ENCODE data around the gene DNAH3.

The DNAH3 gene

GRCh38 chr16:21037736-21038135 is 112.9 kb downstream of the DNAH3 start:
- Histone ChIP-seq H3K36me3 (ENCODE audit: insufficient read depth, low read length) (no peaks in the 10 kb centered on the region), H3K27ac (ENCODE audit: low read depth, low read length) (no peak overlapping the region), H3K4me1 (ENCODE audit: control insufficient read depth, insufficient read depth, low read length, unreplicated experiment) (no peaks in the 10 kb centered on the region), H2AFZ (ENCODE audit: low read length, unreplicated experiment) (no peak overlapping the region), H3K79me2 (ENCODE audit: control insufficient read depth, insufficient read depth, low read length, unreplicated experiment) (no peaks in the 10 kb centered on the region), H3K4me3 (ENCODE audit: low read depth, low read length) (no peak overlapping the region), H3K27me3 (ENCODE audit: insufficient read depth, low read length) (peaks cover 16% of the 10 kb centered on the region)

- Histone ChIP-seq H3K27me3 (ENCODE audit: insufficient read depth, low read length) (peaks cover 15% of the 10 kb centered on the region), H3K4me1 (ENCODE audit: control insufficient read depth, insufficient read depth, low read length, unreplicated experiment) (no peaks in the 10 kb centered on the region), H3K4me3 (ENCODE audit: low read depth, low read length) (no peak overlapping the region), H3K79me2 (ENCODE audit: control insufficient read depth, insufficient read depth, low read length, unreplicated experiment) (no peaks in the 10 kb centered on the region), H2AFZ (ENCODE audit: low read length, unreplicated experiment) (no peak overlapping the region), H3K27ac (ENCODE audit: low read depth, low read length) (no peak overlapping the region), H3K36me3 (ENCODE audit: insufficient read depth, low read length) (no peaks in the 10 kb centered on the region)
These were observed 113.5 kb downstream of the DNAH3 start for GRCh38 chr16:21037168-21037567.

- Histone ChIP-seq H3K4me3 (ENCODE audit: low read depth, low read length) (no peak overlapping the region), H3K27ac (ENCODE audit: low read depth, low read length) (no peak overlapping the region), H2AFZ (ENCODE audit: low read length, unreplicated experiment) (no peak overlapping the region), H3K4me1 (ENCODE audit: control insufficient read depth, insufficient read depth, low read length, unreplicated experiment) (no peaks in the 10 kb centered on the region), H3K36me3 (ENCODE audit: insufficient read depth, low read length) (no peaks in the 10 kb centered on the region), H3K79me2 (ENCODE audit: control insufficient read depth, insufficient read depth, low read length, unreplicated experiment) (no peaks in the 10 kb centered on the region), H3K27me3 (ENCODE audit: insufficient read depth, low read length) (peaks cover 12% of the 10 kb centered on the region)
These were observed 114.2 kb downstream of the DNAH3 start for GRCh38 chr16:21036471-21036870.

GRCh38 chr16:21033704-21034103 is 116.9 kb downstream of the DNAH3 start:
- H2AFZ ChIP-seq (ENCODE audit: low read length, unreplicated experiment): no peak overlapping the region
- H3K79me2 ChIP-seq (ENCODE audit: control insufficient read depth, insufficient read depth, low read length, unreplicated experiment): no peaks in the 10 kb centered on the region
- no peak overlapping the region for H3K4me3 ChIP-seq (ENCODE audit: low read depth, low read length)
- H3K27ac ChIP-seq (ENCODE audit: low read depth, low read length): no peak overlapping the region
- H3K27me3 ChIP-seq (ENCODE audit: insufficient read depth, low read length): peaks cover 12% of the 10 kb centered on the region
- H3K36me3 ChIP-seq (ENCODE audit: insufficient read depth, low read length): no peaks in the 10 kb centered on the region
- no peaks in the 10 kb centered on the region for H3K4me1 ChIP-seq (ENCODE audit: control insufficient read depth, insufficient read depth, low read length, unreplicated experiment)

- Histone ChIP-seq H2AFZ (ENCODE audit: low read length, unreplicated experiment) (no peak overlapping the region), H3K27ac (ENCODE audit: low read depth, low read length) (no peak overlapping the region), H3K79me2 (ENCODE audit: control insufficient read depth, insufficient read depth, low read length, unreplicated experiment) (no peaks in the 10 kb centered on the region), H3K4me1 (ENCODE audit: control insufficient read depth, insufficient read depth, low read length, unreplicated experiment) (no peaks in the 10 kb centered on the region), H3K36me3 (ENCODE audit: insufficient read depth, low read length) (no peaks in the 10 kb centered on the region), H3K27me3 (ENCODE audit: insufficient read depth, low read length) (peaks cover 12% of the 10 kb centered on the region), H3K4me3 (ENCODE audit: low read depth, low read length) (no peak overlapping the region)
These were observed 117.4 kb downstream of the DNAH3 start for GRCh38 chr16:21033264-21033663.

GRCh38 chr16:21028728-21029127 is 121.9 kb downstream of the DNAH3 start:
- no peaks in the 10 kb centered on the region for H3K36me3 ChIP-seq (ENCODE audit: insufficient read depth, low read length)
- H3K4me1 ChIP-seq (ENCODE audit: control insufficient read depth, insufficient read depth, low read length, unreplicated experiment): no peaks in the 10 kb centered on the region
- no peak overlapping the region for H3K27ac ChIP-seq (ENCODE audit: low read depth, low read length)
- 0 out of 2 replicates have a peak, but pooled peaks cover under 1% of the 10 kb centered on the region for H3K27me3 ChIP-seq (ENCODE audit: insufficient read depth, low read length)
- no peak overlapping the region for H3K4me3 ChIP-seq (ENCODE audit: low read depth, low read length)
- no peaks in the 10 kb centered on the region for H3K79me2 ChIP-seq (ENCODE audit: control insufficient read depth, insufficient read depth, low read length, unreplicated experiment)
- no peak overlapping the region for H2AFZ ChIP-seq (ENCODE audit: low read length, unreplicated experiment)

GRCh38 chr16:21026846-21027245 is 123.8 kb downstream of the DNAH3 start:
- Histone ChIP-seq H3K4me1 (ENCODE audit: control insufficient read depth, insufficient read depth, low read length, unreplicated experiment) (no peaks in the 10 kb centered on the region), H3K4me3 (ENCODE audit: low read depth, low read length) (no peak overlapping the region), H3K36me3 (ENCODE audit: insufficient read depth, low read length) (no peaks in the 10 kb centered on the region), H3K27ac (ENCODE audit: low read depth, low read length) (no peak overlapping the region), H3K27me3 (ENCODE audit: insufficient read depth, low read length) (no peaks in the 10 kb centered on the region), H3K79me2 (ENCODE audit: control insufficient read depth, insufficient read depth, low read length, unreplicated experiment) (no peaks in the 10 kb centered on the region), H2AFZ (ENCODE audit: low read length, unreplicated experiment) (no peak overlapping the region)

GRCh38 chr16:21023509-21024202 is 127.0 kb downstream of the DNAH3 start:
- Histone ChIP-seq H3K27ac (ENCODE audit: low read depth, low read length) (no peak overlapping the region), H2AFZ (ENCODE audit: low read length, unreplicated experiment) (no peak overlapping the region), H3K4me1 (ENCODE audit: control insufficient read depth, insufficient read depth, low read length, unreplicated experiment) (no peaks in the 10 kb centered on the region), H3K27me3 (ENCODE audit: insufficient read depth, low read length) (no peaks in the 10 kb centered on the region), H3K36me3 (ENCODE audit: insufficient read depth, low read length) (no peaks in the 10 kb centered on the region), H3K4me3 (ENCODE audit: low read depth, low read length) (no peak overlapping the region), H3K79me2 (ENCODE audit: control insufficient read depth, insufficient read depth, low read length, unreplicated experiment) (no peaks in the 10 kb centered on the region)

- no peak overlapping the region for H3K27ac ChIP-seq (ENCODE audit: low read depth, low read length)
- H2AFZ ChIP-seq (ENCODE audit: low read length, unreplicated experiment): no peak overlapping the region
- no peaks in the 10 kb centered on the region for H3K79me2 ChIP-seq (ENCODE audit: control insufficient read depth, insufficient read depth, low read length, unreplicated experiment)
- no peaks in the 10 kb centered on the region for H3K4me1 ChIP-seq (ENCODE audit: control insufficient read depth, insufficient read depth, low read length, unreplicated experiment)
- no peaks in the 10 kb centered on the region for H3K36me3 ChIP-seq (ENCODE audit: insufficient read depth, low read length)
- no peak overlapping the region for H3K4me3 ChIP-seq (ENCODE audit: low read depth, low read length)
- H3K27me3 ChIP-seq (ENCODE audit: insufficient read depth, low read length): no peaks in the 10 kb centered on the region
These were observed 129.3 kb downstream of the DNAH3 start for GRCh38 chr16:21021316-21021715.

- Histone ChIP-seq H3K36me3 (ENCODE audit: insufficient read depth, low read length) (no peaks in the 10 kb centered on the region), H3K4me3 (ENCODE audit: low read depth, low read length) (no peak overlapping the region), H3K79me2 (ENCODE audit: control insufficient read depth, insufficient read depth, low read length, unreplicated experiment) (no peaks in the 10 kb centered on the region), H2AFZ (ENCODE audit: low read length, unreplicated experiment) (no peak overlapping the region), H3K27ac (ENCODE audit: low read depth, low read length) (no peak overlapping the region), H3K4me1 (ENCODE audit: control insufficient read depth, insufficient read depth, low read length, unreplicated experiment) (no peaks in the 10 kb centered on the region), H3K27me3 (ENCODE audit: insufficient read depth, low read length) (peaks cover 9% of the 10 kb centered on the region; the same call in 1 of the 2 replicates)
These were observed 140.8 kb downstream of the DNAH3 start for GRCh38 chr16:21009815-21010214.

- H3K36me3 ChIP-seq (ENCODE audit: insufficient read depth, low read length): no peaks in the 10 kb centered on the region
- H3K27me3 ChIP-seq (ENCODE audit: insufficient read depth, low read length): peaks cover 9% of the 10 kb centered on the region; the same call in 1 of the 2 replicates
- H3K4me3 ChIP-seq (ENCODE audit: low read depth, low read length): no peak overlapping the region
- no peaks in the 10 kb centered on the region for H3K79me2 ChIP-seq (ENCODE audit: control insufficient read depth, insufficient read depth, low read length, unreplicated experiment)
- H3K4me1 ChIP-seq (ENCODE audit: control insufficient read depth, insufficient read depth, low read length, unreplicated experiment): no peaks in the 10 kb centered on the region
- no peak overlapping the region for H2AFZ ChIP-seq (ENCODE audit: low read length, unreplicated experiment)
- no peak overlapping the region for H3K27ac ChIP-seq (ENCODE audit: low read depth, low read length)
These were observed 145.6 kb downstream of the DNAH3 start for GRCh38 chr16:21005008-21005407.
